CD4-positive, alpha-beta memory T cell (primary cell): ENCODE results near the gene MAN1C1. TPM values are rescaled to one million over a fixed set of nuclear protein-coding genes. Genes with fewer than 3 reads are reported as not detected.
"Not testable (repeated sequence)": the region's sequence is repeated elsewhere in the genome, so short reads cannot be mapped to it uniquely, and the experiment has no call there.

Source experiments
- CTCF ChIA-PET: fragments of 350-600 bp; sonication (Branson Sonifier 250); formaldehyde crosslinking; loops from one replicate; lab custom pipeline; 2021; ENCODE audit warnings: inconsistent platforms; ENCODE audit not compliant: partially characterized antibody; lab: Charles Lee
- POLR2A ChIA-PET: fragments of 350-600 bp; sonication (Branson Sonifier 250); formaldehyde crosslinking; loops from one replicate; lab custom pipeline; 2021; ENCODE audit not compliant: partially characterized antibody; lab: Charles Lee
- DNase-seq, 5 donors: peaks; one replicate each; pipeline versions ENCODE4 v3.0.0 to v3.0.0-alpha.2; 2020 to 2022; ENCODE audit warnings: mixed read lengths in 1 of 5
- H3K27ac ChIP-seq: one replicate; pipeline ENCODE4 v1.7.0; 2013; ENCODE audit warnings: low read depth, low read length
- H3K27me3 ChIP-seq: 2 replicates; pipeline ENCODE4 v1.7.0; 2013; ENCODE audit warnings: mild to moderate bottlenecking, low read length, moderate library complexity; ENCODE audit not compliant: insufficient read depth
- H3K36me3 ChIP-seq: 2 replicates; pipeline ENCODE4 v1.7.0; 2013; ENCODE audit warnings: mild to moderate bottlenecking, low read length, moderate library complexity; ENCODE audit not compliant: insufficient read depth
- H3K4me1 ChIP-seq: 2 replicates; pipeline ENCODE4 v1.7.0; 2013; ENCODE audit warnings: mild to moderate bottlenecking, low read length, moderate library complexity; ENCODE audit not compliant: insufficient read depth
- H3K4me3 ChIP-seq, 2 donors: one replicate each; pipeline ENCODE4 v1.7.0; 2013; ENCODE audit warnings: low read length in 2 of 2, mild to moderate bottlenecking in 1 of 2
- H3K9me3 ChIP-seq, 2 donors: one replicate each; pipeline ENCODE4 v1.7.0; 2013; ENCODE audit warnings: low read length in 2 of 2, control low read depth in 1 of 2; ENCODE audit not compliant: control insufficient read depth in 1 of 2
- H3K27ac Mint-ChIP-seq, 7 donors: one replicate each; pipeline ENCODE4 v1.8.0; 2020 to 2021; ENCODE audit warnings: mixed read lengths in 7 of 7, mild to moderate bottlenecking in 6 of 7, inconsistent platforms in 3 of 7, moderate library complexity in 3 of 7
- H3K27me3 Mint-ChIP-seq, 2 donors: one replicate each; pipeline ENCODE4 v1.8.0; 2020 to 2021; ENCODE audit warnings: mixed read lengths in 2 of 2
- H3K36me3 Mint-ChIP-seq, 2 donors: one replicate each; pipeline ENCODE4 v1.8.0; 2020 to 2021; ENCODE audit warnings: mixed read lengths in 2 of 2, inconsistent platforms in 1 of 2, mild to moderate bottlenecking in 1 of 2
- H3K4me1 Mint-ChIP-seq, 4 donors: one replicate each; pipeline ENCODE4 v1.8.0; 2020 to 2021; ENCODE audit warnings: mixed read lengths in 4 of 4, mild to moderate bottlenecking in 1 of 4
- H3K4me3 Mint-ChIP-seq, 8 donors: one replicate each; pipeline ENCODE4 v1.8.0; 2020 to 2021; ENCODE audit warnings: mixed read lengths in 8 of 8, mild to moderate bottlenecking in 7 of 8, moderate library complexity in 6 of 8, inconsistent platforms in 3 of 8
- H3K9me3 Mint-ChIP-seq, 8 donors: one replicate each; pipeline ENCODE4 v1.8.0; 2020 to 2021; ENCODE audit warnings: mixed read lengths in 8 of 8, mild to moderate bottlenecking in 5 of 8, inconsistent platforms in 3 of 8, moderate library complexity in 1 of 8
- intact Hi-C: fragments of 100-400 bp; cut with micrococcal nuclease; formaldehyde crosslinking; loops from one replicate; pipeline ENCODE4 v1.15.1; 2023
- polyA plus RNA-seq, 2 donors: library from polyadenylated mRNA; unstranded; fragments of 300-500 nt; fragmentation: Illumina TruSeq; gene quantifications; one replicate each; pipeline ENCODE4 v1.2.3, GENCODE V29; 2021
- total RNA-seq, 2 experiments: library from RNA; stranded (reverse); gene quantifications; one replicate each; pipeline ENCODE4 v1.2.3, GENCODE V29; 2021

Gene MAN1C1
- total and polyA plus RNA-seq, 4 experiments from 2014 or later = 3.6 to 45.1 (median 26.5) TPM

- peak overlapping the region in 3 of 7 donors; percentile 23 to 86 (median 31) for H3K27ac Mint-ChIP-seq
- peaks cover 8 to 12% (median 9%) of the 10 kb centered on the region in 4 donors for H3K4me1 Mint-ChIP-seq
- H3K36me3 ChIP-seq = no peaks in the 10 kb centered on the region
- ChIA-PET POLR2A (interaction anchor here (1.3 kb wide), 1 partner anchor 81 kb away, joined by 3 read pairs; no protein-coding TSS in a partner anchor), CTCF (interaction anchor here (0.8 kb wide), 1 partner anchor 15 kb away, joined by 3 read pairs; no protein-coding TSS in a partner anchor)
- peaks cover 0 to 2% (median 0%) of the 10 kb centered on the region in 8 donors for H3K9me3 Mint-ChIP-seq
- H3K27me3 ChIP-seq = no peaks in the 10 kb centered on the region
- DNase-seq = no peak
- no peaks in the 10 kb centered on the region for H3K9me3 ChIP-seq
- H3K36me3 Mint-ChIP-seq = peaks cover 0 to 6% of the 10 kb centered on the region in 2 donors
- H3K27me3 Mint-ChIP-seq = no peaks in the 10 kb centered on the region
- no peak overlapping the region for H3K27ac ChIP-seq
- H3K4me3 ChIP-seq = no peak overlapping the region
- H3K4me1 ChIP-seq = peaks cover 9% of the 10 kb centered on the region
- intact Hi-C loops = no loop called here
- no peak overlapping the region for H3K4me3 Mint-ChIP-seq
Observed at GRCh38 chr1:25594971-25595370, 21.6 kb upstream of the MAN1C1 start.

DNA sequence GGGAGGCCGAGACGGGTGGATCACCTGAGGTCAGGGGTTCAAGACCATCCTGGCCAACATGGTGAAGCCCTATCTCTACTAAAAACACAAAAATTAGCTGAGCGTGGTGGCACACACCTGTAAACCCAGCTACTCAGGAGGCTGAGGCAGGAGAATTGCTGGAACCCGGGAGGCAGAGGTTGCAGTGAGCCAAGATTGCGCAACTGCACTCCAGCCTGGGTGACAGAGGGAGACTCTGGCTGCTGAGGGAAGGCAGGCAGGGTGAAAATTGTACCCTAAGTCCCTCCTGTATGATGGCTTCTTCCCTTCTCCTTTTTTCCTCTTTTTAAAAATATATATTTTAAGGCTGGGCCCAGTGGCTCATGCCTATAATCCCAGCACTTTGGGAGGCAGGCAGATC, 19.9 kb upstream of the MAN1C1 start:
- DNase-seq, H3K27ac ChIP-seq, H3K4me3 Mint-ChIP-seq, H3K27ac Mint-ChIP-seq, H3K4me3 ChIP-seq, intact Hi-C loops, H3K4me1 ChIP-seq, POLR2A ChIA-PET, H3K9me3 Mint-ChIP-seq, H3K36me3 Mint-ChIP-seq, H3K9me3 ChIP-seq, H3K27me3 ChIP-seq, H3K4me1 Mint-ChIP-seq, H3K27me3 Mint-ChIP-seq, H3K36me3 ChIP-seq: not testable (repeated sequence)
- CTCF ChIA-PET = interaction anchor here (1.7 to 2.4 kb wide), 2 partner anchors 12 to 24 kb away, joined by 5 to 16 read pairs; no protein-coding TSS in a partner anchor

- H3K27me3 ChIP-seq = no peaks in the 10 kb centered on the region
- H3K36me3 Mint-ChIP-seq = peaks cover 0 to 6% of the 10 kb centered on the region in 2 donors
- H3K27ac Mint-ChIP-seq = no peak overlapping the region
- no peaks in the 10 kb centered on the region for H3K36me3 ChIP-seq
- H3K4me1 Mint-ChIP-seq = peaks cover 0 to 6% (median 2%) of the 10 kb centered on the region in 4 donors
- H3K4me3 Mint-ChIP-seq = no peak overlapping the region
- DNase-seq = no peak
- H3K9me3 Mint-ChIP-seq = peaks cover 0 to 2% (median 0%) of the 10 kb centered on the region in 8 donors
- H3K27me3 Mint-ChIP-seq = no peaks in the 10 kb centered on the region
- CTCF ChIA-PET = interaction anchor here (0.7 to 2.4 kb wide), 6 partner anchors 10 to 213 kb away, joined by 3 to 16 read pairs (median 3); no protein-coding TSS in a partner anchor
- no peaks in the 10 kb centered on the region for H3K4me1 ChIP-seq
- no peak overlapping the region for H3K27ac ChIP-seq
- intact Hi-C loops = no loop called here
- H3K4me3 ChIP-seq = no peak overlapping the region
- no peaks in the 10 kb centered on the region for H3K9me3 ChIP-seq
- POLR2A ChIA-PET = interaction anchor here (0.9 to 1.4 kb wide), 2 partner anchors 27 to 50 kb away, joined by 4 read pairs; no protein-coding TSS in a partner anchor
Observed at GRCh38 chr1:25598879-25599278, 17.7 kb upstream of the MAN1C1 start.

DNA sequence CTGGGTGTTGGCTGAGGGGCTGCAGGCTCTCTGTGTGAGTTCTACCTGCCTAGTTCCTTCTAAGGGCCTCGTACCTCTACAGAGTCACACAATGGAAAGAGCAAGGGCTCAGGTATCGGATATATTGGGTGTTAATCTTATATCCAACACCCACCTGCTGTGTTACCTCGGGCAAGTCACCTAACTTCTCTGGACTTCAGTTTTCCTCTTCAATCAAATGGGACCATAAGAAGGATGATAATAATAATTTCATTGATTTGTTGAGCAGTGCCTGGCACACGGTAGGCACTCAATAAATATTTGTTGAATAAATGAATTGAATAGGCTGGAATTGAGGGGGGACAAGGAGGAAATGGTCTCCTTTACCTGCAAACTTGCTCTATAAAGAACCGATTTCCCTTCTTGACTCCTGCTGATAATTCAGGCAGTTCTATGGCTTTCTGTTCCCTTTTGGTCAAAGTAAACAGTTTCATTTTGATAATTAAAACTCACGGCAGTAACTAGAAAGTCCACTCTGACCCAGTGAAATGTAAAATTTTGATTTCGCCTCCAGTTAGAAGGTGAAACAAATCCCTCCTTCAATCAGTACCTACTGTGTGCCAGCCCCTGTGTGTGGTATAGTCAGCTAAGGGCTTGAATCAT, 16.5 kb upstream of the MAN1C1 start:
- intact Hi-C loops = no loop called here
- H3K4me3 ChIP-seq = no peak overlapping the region
- Mint-ChIP-seq H3K4me1 (peaks cover 0 to 4% (median under 1%) of the 10 kb centered on the region in 4 donors), H3K27me3 (no peaks in the 10 kb centered on the region), H3K27ac (no peak overlapping the region), H3K36me3 (peaks cover 0 to 6% of the 10 kb centered on the region in 2 donors), H3K9me3 (peaks cover 0 to 2% (median 0%) of the 10 kb centered on the region in 8 donors), H3K4me3 (no peak overlapping the region)
- H3K36me3 ChIP-seq = no peaks in the 10 kb centered on the region
- POLR2A ChIA-PET = interaction anchor here (0.9 kb wide), 1 partner anchor 28 kb away, joined by 4 read pairs; no protein-coding TSS in a partner anchor
- H3K27ac ChIP-seq = no peak overlapping the region
- CTCF ChIA-PET = no interaction called here
- H3K27me3 ChIP-seq = no peaks in the 10 kb centered on the region
- H3K4me1 ChIP-seq = no peaks in the 10 kb centered on the region
- no peak for DNase-seq
- no peaks in the 10 kb centered on the region for H3K9me3 ChIP-seq

DNA sequence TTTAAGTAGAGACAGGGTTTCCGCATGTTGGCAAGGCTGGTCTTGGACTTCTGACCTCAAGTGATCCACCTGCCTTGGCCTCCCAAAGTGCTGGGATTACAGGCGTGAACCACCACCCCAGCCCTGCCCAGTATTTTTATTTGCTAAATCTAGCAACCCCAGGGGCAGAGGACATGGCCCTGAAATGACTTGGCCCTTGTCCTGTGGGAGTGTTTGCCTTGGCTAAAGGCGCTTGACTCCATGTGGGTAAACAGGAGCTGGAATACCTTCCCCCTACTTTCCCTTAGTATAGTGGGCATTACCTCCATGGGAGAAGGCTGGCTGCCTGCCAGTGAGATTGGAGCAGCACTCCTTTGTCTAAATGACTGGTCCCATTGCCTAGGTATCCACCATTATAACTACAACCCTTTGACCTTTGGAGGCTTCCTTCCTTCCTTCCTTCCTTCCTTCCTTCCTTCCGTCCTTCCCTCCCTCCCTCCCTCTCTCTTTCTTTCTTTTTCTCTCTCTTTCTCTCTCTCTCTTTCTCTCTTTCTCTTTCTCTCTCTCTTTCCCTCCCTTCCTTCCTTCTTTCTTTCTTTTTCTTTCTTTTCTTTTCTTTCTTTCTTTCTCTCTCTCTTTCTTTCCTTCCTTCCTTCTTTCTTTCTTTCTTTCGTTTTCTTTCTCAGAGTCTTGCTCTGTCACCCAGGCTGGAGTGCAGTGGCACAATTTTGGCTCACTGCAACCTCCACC, 15.5 kb upstream of the MAN1C1 start:
- H3K9me3 Mint-ChIP-seq, H3K4me3 Mint-ChIP-seq, POLR2A ChIA-PET: not testable (repeated sequence)

GRCh38 chr1:25603779-25604538, 12.6 kb upstream of the MAN1C1 start:
- H3K27ac Mint-ChIP-seq, H3K4me3 ChIP-seq, POLR2A ChIA-PET, H3K27ac ChIP-seq, H3K27me3 Mint-ChIP-seq, H3K9me3 Mint-ChIP-seq, CTCF ChIA-PET, H3K36me3 ChIP-seq, H3K4me1 Mint-ChIP-seq, H3K27me3 ChIP-seq, DNase-seq, intact Hi-C loops, H3K4me1 ChIP-seq, H3K9me3 ChIP-seq, H3K36me3 Mint-ChIP-seq, H3K4me3 Mint-ChIP-seq: not testable (repeated sequence)

More for the DNA sequence above, 15.5 kb upstream of the MAN1C1 start:
- H3K36me3 ChIP-seq, H3K27me3 ChIP-seq, H3K27ac ChIP-seq, intact Hi-C loops, H3K4me3 ChIP-seq, H3K4me1 ChIP-seq, H3K4me1 Mint-ChIP-seq, H3K27me3 Mint-ChIP-seq, H3K36me3 Mint-ChIP-seq, DNase-seq, H3K9me3 ChIP-seq: not testable (repeated sequence)
- CTCF ChIA-PET = interaction anchor here (1.0 kb wide), 1 partner anchor 10 kb away, joined by 3 read pairs; no protein-coding TSS in a partner anchor
- peak overlapping the region in 1 of 7 donors; percentile 90 for H3K27ac Mint-ChIP-seq
